Measurements from ENCODE around the gene MXRA8.

The MXRA8 gene

GRCh38 chr1:1367315-1367714, 9.0 kb upstream of the MXRA8 start:
- no peak for DNase-seq (ENCODE audit: low read depth in 1 of 2, low spot score in 1 of 2)
- no peak overlapping the region for H3K27ac ChIP-seq (replicated peaks)
- no peak overlapping the region for H3K4me3 ChIP-seq (replicated peaks; ENCODE audit: insufficient read depth, low read length)
- no peaks in the 10 kb centered on the region for H3K27me3 ChIP-seq (ENCODE audit: insufficient read depth, poor library complexity, severe bottlenecking)
- no peak for TF ChIP-seq GABPA (IDR thresholded peaks at IDR 0.05; ENCODE audit: low read depth)
- TF ChIP-seq POLR2AphosphoS5 (IDR thresholded peaks at IDR 0.05; ENCODE audit: low read depth) = no peak
- no peak for TF ChIP-seq REST (IDR thresholded peaks at IDR 0.05; ENCODE audit: insufficient replicate concordance, low read depth)
- no peak for TF ChIP-seq SPI1 (IDR thresholded peaks at IDR 0.05; ENCODE audit: borderline replicate concordance, low read depth)
- no peak for TF ChIP-seq CTCF (IDR thresholded peaks at IDR 0.05; ENCODE audit: insufficient read depth, low read length)

DNA sequence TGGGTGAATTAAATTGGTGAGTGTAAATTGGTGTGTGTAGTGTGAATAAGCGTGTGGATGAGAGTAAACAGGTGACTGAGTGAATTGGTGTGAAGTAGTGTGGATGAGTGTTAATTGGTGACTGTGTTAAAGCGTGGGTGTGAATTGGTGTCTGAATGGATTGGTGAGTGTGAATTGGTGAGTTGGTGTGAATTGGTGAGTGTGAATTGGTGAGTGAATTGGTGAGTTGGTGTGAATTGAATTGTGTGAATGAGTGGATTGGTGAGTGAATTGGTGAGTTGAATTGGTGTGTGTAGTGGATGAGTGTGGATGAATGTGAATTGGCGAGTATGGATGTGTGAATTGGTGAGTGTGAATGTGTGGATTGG, 8.3 kb upstream of the MXRA8 start:
- DNase-seq (ENCODE audit: low read depth in 1 of 2, low spot score in 1 of 2) = no peak
- Histone ChIP-seq H3K27me3 (ENCODE audit: insufficient read depth, poor library complexity, severe bottlenecking) (no peaks in the 10 kb centered on the region), H3K4me3 (replicated peaks; ENCODE audit: insufficient read depth, low read length) (no peak overlapping the region), H3K27ac (replicated peaks) (no peak overlapping the region)
- TF ChIP-seq REST (IDR thresholded peaks at IDR 0.05; ENCODE audit: insufficient replicate concordance, low read depth) (no peak), CTCF (IDR thresholded peaks at IDR 0.05; ENCODE audit: insufficient read depth, low read length) (no peak), POLR2AphosphoS5 (IDR thresholded peaks at IDR 0.05; ENCODE audit: low read depth) (no peak), SPI1 (IDR thresholded peaks at IDR 0.05; ENCODE audit: borderline replicate concordance, low read depth) (no peak), GABPA (IDR thresholded peaks at IDR 0.05; ENCODE audit: low read depth) (no peak)

- Histone ChIP-seq H3K27me3 (ENCODE audit: insufficient read depth, poor library complexity, severe bottlenecking) (no peaks in the 10 kb centered on the region), H3K4me3 (replicated peaks; ENCODE audit: insufficient read depth, low read length) (no peak overlapping the region), H3K27ac (replicated peaks) (no peak overlapping the region)
- TF ChIP-seq GABPA (IDR thresholded peaks at IDR 0.05; ENCODE audit: low read depth) (no peak), SPI1 (IDR thresholded peaks at IDR 0.05; ENCODE audit: borderline replicate concordance, low read depth) (no peak), POLR2AphosphoS5 (IDR thresholded peaks at IDR 0.05; ENCODE audit: low read depth) (no peak), REST (IDR thresholded peaks at IDR 0.05; ENCODE audit: insufficient replicate concordance, low read depth) (no peak), CTCF (IDR thresholded peaks at IDR 0.05; ENCODE audit: insufficient read depth, low read length) (no peak)
- no peak for DNase-seq (ENCODE audit: low read depth in 1 of 2, low spot score in 1 of 2)
Observed at GRCh38 chr1:1365875-1366698, 7.7 kb upstream of the MXRA8 start.
